AG04449 (cell line): Measurements from ENCODE around the gene CAV1.

Experiments
- CTCF ChIA-PET: fragments of 350-600 bp; formaldehyde crosslinking; extraction: SDS; loops from one replicate; lab custom pipeline; 2021; ENCODE audit warnings: antibody characterized with exemption; lab: Yijun Ruan, JAX
- POLR2A ChIA-PET: fragments of 400-600, 350-600 bp; formaldehyde crosslinking; extraction: SDS; loops from one replicate; lab custom pipeline; 2020; ENCODE audit warnings: antibody characterized with exemption, inconsistent platforms; lab: Yijun Ruan, JAX
- DNase-seq: peaks from one replicate; pipeline ENCODE4 v3.0.0-alpha.2; 2010; ENCODE audit warnings: low read depth, low spot score
- H3K4me3 ChIP-seq: 2 replicates; pipeline ENCODE4 v1.5.1; 2011; ENCODE audit warnings: low read depth, mild to moderate bottlenecking, control low read depth, low read length
- TF ChIP-seq, protein P1 (sequence below): IDR thresholded peaks from one replicate; pipeline ENCODE4 v1.5.1; 2011; ENCODE audit warnings: mild to moderate bottlenecking, moderate library complexity, low read length, control low read depth, inconsistent platforms; ENCODE audit not compliant: insufficient read depth; ENCODE audit errors: missing control alignments

Gene CAV1

DNA sequence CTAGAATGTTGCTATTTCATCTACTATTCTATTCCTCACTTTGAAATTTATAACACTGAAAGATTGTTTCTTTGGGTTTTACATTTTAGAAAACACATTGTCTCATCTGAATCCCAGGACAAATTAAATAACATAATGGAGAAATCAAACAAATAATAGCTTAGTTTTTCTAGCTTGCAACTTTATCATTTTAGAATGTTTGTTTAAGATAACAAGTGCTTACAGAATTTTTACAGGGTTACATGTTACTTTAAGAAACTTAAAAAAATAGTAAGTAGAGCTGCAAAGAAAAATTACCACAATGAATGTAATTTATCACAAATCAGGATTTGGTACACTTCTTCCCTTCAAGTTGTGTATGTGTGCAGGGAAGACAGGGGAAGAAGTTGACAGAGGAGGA lies 14.0 kb upstream of the CAV1 start:
- no peak overlapping the region for H3K4me3 ChIP-seq
- TF ChIP-seq, protein P1, sequence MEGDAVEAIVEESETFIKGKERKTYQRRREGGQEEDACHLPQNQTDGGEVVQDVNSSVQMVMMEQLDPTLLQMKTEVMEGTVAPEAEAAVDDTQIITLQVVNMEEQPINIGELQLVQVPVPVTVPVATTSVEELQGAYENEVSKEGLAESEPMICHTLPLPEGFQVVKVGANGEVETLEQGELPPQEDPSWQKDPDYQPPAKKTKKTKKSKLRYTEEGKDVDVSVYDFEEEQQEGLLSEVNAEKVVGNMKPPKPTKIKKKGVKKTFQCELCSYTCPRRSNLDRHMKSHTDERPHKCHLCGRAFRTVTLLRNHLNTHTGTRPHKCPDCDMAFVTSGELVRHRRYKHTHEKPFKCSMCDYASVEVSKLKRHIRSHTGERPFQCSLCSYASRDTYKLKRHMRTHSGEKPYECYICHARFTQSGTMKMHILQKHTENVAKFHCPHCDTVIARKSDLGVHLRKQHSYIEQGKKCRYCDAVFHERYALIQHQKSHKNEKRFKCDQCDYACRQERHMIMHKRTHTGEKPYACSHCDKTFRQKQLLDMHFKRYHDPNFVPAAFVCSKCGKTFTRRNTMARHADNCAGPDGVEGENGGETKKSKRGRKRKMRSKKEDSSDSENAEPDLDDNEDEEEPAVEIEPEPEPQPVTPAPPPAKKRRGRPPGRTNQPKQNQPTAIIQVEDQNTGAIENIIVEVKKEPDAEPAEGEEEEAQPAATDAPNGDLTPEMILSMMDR, result no peak
- ChIA-PET CTCF (interaction anchor here (0.9 to 2.7 kb wide), 3 partner anchors 15 to 252 kb away, joined by 3 to 14 read pairs (median 5); partner anchors contain the start of gene CAV1), POLR2A (no interaction called here)
- DNase-seq, result no peak

DNA sequence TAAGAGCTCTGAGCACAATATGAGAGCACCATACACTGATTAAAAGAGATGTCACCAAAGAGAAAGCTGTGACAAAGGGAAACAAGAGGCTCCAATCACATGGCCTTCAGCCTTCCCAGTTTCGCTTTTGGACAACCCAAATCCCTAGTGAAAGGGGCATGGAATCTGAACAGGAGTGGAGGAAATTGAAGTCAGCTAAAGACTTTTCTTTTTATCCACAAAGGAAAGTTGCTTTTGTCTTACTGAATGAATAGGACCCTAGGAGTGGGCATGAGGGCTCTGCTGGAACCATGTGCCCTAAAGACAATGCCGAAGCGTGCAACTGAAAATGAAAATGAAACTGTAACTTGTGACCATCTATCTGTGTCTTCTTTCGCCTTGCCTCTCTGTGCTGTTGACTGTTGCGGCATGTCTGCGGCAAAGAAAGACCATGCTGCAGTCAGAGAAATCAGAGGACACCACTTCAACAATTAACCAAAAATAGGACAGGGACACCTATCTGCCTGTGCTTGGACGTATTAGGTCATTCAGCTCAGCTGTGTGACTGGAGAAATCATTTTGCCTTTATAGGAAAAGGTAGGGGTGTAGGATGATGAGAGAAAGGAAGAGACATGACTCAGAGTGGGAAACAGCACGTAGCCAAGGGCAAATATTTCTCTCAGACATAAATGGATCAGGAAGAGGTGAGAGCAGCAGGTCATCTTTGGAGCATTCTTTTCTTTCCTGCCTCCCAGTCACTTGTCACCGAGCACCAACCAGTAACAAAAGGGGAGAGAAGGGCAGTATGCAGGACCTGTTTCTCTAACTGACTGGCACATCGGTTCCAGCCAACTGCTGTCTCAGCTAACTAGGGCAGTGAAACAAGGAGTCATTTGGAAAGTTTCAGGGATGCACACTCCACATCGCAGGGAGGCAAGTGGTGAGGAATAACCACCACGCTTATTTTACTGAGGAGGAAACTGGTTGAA lies 13.0 kb upstream of the CAV1 start:
- CTCF ChIA-PET, result interaction anchor here (1.3 to 2.7 kb wide), 2 partner anchors 14 to 253 kb away, joined by 5 to 14 read pairs; partner anchors contain the start of gene CAV1
- POLR2A ChIA-PET, result interaction anchor here (0.6 to 1.4 kb wide), 4 partner anchors 10 to 189 kb away, joined by 3 to 6 read pairs (median 3); partner anchors contain the start of gene CAV2
- no peak for DNase-seq
- TF ChIP-seq, protein P1, result no peak
- peak overlapping the region; percentile 26 for H3K4me3 ChIP-seq

DNA sequence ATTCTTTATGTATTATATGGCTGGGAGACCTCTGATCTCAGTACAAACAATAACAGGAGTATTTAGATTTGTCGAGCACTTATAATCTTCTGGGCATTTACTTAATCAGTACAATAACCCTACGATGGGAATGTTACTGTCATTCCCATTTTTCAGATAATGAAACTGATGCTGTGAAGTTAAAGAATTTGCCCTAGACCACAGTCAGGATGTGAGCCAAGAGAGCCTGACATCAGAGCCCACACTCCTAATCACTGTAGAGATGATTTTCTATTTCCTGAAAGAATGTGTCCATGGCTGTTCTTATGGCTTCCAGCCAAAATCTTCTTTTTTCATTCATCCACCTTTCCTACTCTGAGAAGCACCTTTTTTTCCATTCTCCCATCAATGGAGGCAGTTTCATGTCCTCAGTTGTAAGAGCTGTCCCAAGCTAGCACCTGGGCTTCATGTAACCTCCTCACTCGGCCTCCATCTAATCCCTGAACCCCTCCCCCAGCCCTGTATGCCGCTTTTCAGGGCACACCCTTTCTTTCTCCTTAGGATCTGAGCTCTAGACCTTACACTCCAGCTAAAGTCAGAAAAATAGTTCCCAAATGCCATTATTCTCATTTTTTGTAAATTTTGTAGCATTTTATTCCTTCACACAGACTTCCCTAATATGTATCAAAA lies 12.2 kb upstream of the CAV1 start:
- CTCF ChIA-PET, result interaction anchor here (0.6 to 1.0 kb wide), 2 partner anchors 14 to 262 kb away, joined by 3 to 4 read pairs; no protein-coding TSS in a partner anchor
- TF ChIP-seq, protein P1, result no peak
- POLR2A ChIA-PET, result interaction anchor here (0.6 to 1.4 kb wide), 3 partner anchors 13 to 338 kb away, joined by 3 to 6 read pairs (median 3); partner anchors contain the start of gene CAV2
- H3K4me3 ChIP-seq, result no peak overlapping the region
- no peak for DNase-seq

DNA sequence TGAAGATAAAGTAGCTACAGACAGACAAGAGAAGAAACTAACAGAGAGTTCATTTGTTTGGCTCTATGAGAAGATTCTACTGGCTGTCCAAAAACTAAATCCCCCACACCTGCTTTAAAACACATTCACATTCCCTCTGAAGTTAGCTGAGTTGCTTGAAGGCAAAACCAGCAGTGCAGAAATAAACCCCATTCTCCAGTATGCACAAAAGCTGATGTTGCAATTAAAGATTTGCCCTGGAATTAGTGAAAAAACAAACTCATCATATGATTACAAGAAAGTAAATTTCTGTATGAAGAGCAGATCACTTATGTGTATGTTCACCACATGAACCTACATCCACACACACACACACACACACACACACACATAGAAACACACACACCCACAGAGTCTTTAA lies 9.3 kb upstream of the CAV1 start:
- TF ChIP-seq, protein P1, result no peak
- ChIA-PET CTCF (interaction anchor here (1.3 to 1.9 kb wide), 3 partner anchors 11 to 257 kb away, joined by 4 to 9 read pairs (median 5); no protein-coding TSS in a partner anchor), POLR2A (no interaction called here)
- DNase-seq, result no peak
- no peak overlapping the region for H3K4me3 ChIP-seq

DNA sequence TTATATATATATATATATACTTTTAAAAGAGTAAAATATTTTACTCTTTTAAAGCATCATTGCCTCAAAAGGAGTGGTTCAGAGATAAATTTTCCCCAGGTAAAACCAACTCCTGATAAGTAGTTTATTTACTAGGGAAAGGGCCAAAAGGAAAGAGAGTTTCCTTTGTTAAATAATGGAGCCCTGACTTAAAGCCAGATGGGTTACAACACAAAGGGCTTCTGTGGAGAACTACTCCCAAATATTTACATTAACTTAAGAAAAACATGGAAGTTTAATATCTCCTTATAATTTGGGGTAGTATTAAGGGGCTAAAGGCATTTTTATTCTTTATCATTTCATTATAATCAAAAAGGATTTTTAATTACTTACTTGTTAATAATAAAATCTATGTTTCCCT lies 8.5 kb upstream of the CAV1 start:
- CTCF ChIA-PET, result interaction anchor here (1.3 to 1.9 kb wide), 3 partner anchors 10 to 258 kb away, joined by 4 to 9 read pairs (median 5); no protein-coding TSS in a partner anchor
- POLR2A ChIA-PET, result no interaction called here
- TF ChIP-seq, protein P1, result no peak
- no peak for DNase-seq
- no peak overlapping the region for H3K4me3 ChIP-seq
